Stimulated activated naive CD8-positive, alpha-beta T cell treated with anti-CD3 and anti-CD28 coated beads, Interleukin-15, amount 100 ng/mL, for 72 hours (primary cell): ENCODE results near the gene DNAAF8.

Experiments
- ATAC-seq: fragments of 150-1000 bp; cut with Tn5 transposase; 2 replicates; pipeline ENCODE4 v1.10.0; 2021; ENCODE audit warnings: mild to moderate bottlenecking, moderate library complexity
- DNase-seq, 2 donors: peaks; one replicate each; pipeline ENCODE4 v3.0.0; 2021 to 2022
- H3K27ac Mint-ChIP-seq, 2 donors: one replicate each; pipeline ENCODE4 v1.8.0; 2022; ENCODE audit warnings: mild to moderate bottlenecking in 2 of 2, mixed read lengths in 2 of 2, moderate library complexity in 2 of 2
- H3K27me3 Mint-ChIP-seq: one replicate; pipeline ENCODE4 v1.8.0; 2022; ENCODE audit warnings: mixed read lengths
- H3K4me1 Mint-ChIP-seq: one replicate; pipeline ENCODE4 v1.8.0; 2022; ENCODE audit warnings: mild to moderate bottlenecking, mixed read lengths
- H3K4me3 Mint-ChIP-seq, 2 donors: one replicate each; pipeline ENCODE4 v1.8.0; 2022; ENCODE audit warnings: mild to moderate bottlenecking in 2 of 2, mixed read lengths in 2 of 2, moderate library complexity in 1 of 2
- H3K9me3 Mint-ChIP-seq, 2 donors: one replicate each; pipeline ENCODE4 v1.8.0; 2022; ENCODE audit warnings: mixed read lengths in 2 of 2

DNAAF8 gene

DNA sequence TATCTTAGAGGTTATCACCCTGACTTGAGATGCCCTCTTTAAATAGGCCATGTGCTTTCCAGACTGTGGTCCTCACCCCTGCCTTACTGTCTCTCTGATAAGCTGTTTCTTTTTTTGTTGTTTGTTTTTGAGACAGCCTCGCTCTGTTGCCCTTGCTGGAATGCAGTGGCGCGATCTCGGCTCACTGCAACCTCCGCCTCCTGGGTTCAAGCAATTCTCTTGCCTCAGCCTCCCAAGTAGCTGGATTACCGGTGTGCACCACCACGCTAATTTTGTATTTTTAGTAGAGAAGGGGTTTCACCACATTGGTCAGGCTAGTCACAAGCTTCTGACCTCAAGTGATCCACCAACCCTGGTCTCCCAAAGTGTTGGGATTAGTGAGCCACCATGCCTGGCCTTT lies 54.6 kb downstream of the DNAAF8 start:
- no peaks in the 10 kb centered on the region for H3K27me3 Mint-ChIP-seq
- no peak for ATAC-seq

DNA sequence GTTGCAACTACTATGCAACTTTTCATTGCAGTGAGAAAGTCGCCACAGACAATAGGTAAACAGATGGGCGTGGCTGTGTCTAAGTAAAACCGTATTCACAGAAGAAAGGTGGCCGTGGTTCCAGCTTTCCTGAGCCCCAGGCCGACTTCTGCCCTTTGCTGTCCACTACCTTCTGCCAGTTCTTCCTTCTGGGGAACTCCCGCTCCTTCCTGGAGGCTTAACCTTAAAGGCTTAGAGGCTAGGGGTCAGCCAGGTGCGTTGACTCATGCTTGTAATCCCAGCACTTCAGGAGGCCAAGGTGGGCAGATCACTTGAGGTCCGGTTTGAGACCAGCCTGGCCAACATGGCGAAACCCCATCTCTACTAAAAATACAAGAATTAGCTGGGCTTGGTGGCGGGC lies 55.9 kb downstream of the DNAAF8 start:
- Mint-ChIP-seq H3K27ac (no peak overlapping the region), H3K4me1 (peaks cover 6% of the 10 kb centered on the region), H3K27me3 (no peaks in the 10 kb centered on the region), H3K9me3 (no peaks in the 10 kb centered on the region), H3K4me3 (no peak overlapping the region)
- no peak for ATAC-seq
- DNase-seq = no peak

More for the DNA sequence above, 54.6 kb downstream of the DNAAF8 start:
- peaks cover 6% of the 10 kb centered on the region for H3K4me1 Mint-ChIP-seq
- no peak overlapping the region for H3K27ac Mint-ChIP-seq
- DNase-seq = no peak
- H3K9me3 Mint-ChIP-seq = no peaks in the 10 kb centered on the region
- H3K4me3 Mint-ChIP-seq = no peak overlapping the region

DNA sequence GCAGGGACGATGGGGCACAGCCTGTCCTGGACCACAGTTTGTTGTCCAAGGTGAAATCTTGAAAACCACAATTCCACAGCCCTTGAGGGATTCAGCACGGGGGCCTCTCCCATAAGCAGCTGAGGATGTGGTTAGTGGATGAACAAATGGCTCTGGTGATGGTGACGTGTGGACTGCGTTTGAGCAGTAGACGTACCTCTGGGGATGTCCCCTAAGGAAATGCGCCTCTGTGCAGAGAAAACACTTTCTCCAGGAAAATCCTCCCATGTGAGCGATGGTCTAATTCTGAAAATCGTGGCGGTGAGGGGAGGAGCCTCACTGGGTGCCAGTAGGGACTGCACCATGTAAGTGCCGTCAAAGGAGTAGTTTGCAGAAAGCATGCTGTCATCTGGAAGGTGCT lies 56.5 kb downstream of the DNAAF8 start:
- Mint-ChIP-seq H3K27me3 (no peaks in the 10 kb centered on the region), H3K4me1 (peaks cover 6% of the 10 kb centered on the region), H3K9me3 (no peaks in the 10 kb centered on the region), H3K4me3 (no peak overlapping the region), H3K27ac (no peak overlapping the region)
- DNase-seq (no peak), ATAC-seq (no peak)

DNA sequence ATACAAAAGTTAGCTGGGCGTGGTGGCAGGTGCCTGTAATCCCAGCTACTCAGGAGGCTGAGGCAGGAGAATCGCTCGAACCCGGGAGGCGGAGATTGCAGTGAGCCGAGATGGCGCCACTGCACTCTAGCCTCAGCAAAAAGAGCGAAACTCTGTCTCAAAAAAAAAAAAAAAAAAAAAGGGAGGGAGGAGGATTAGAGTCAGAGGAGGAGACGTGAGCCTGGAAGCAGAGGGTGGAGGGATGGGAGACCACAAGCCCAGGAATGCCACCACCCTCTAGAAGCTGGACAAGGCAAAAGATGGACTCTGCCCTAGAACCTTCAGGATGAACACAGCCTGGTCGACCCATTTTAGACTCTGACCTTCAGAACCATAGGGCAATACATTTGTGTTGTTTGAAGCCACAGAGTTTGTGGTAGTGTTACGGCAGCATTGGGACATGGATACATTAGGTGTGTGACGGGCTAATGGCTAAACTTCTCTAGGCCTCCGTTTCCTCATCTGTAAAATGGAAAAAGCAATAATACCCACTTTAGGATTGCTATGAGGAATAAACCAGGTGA lies 58.7 kb downstream of the DNAAF8 start:
- H3K27me3 Mint-ChIP-seq = no peaks in the 10 kb centered on the region
- ATAC-seq (no peak), DNase-seq (no peak)
- H3K4me1 Mint-ChIP-seq = peaks cover 6% of the 10 kb centered on the region
- no peak overlapping the region for H3K27ac Mint-ChIP-seq
- no peak overlapping the region for H3K4me3 Mint-ChIP-seq
- H3K9me3 Mint-ChIP-seq = no peaks in the 10 kb centered on the region

DNA sequence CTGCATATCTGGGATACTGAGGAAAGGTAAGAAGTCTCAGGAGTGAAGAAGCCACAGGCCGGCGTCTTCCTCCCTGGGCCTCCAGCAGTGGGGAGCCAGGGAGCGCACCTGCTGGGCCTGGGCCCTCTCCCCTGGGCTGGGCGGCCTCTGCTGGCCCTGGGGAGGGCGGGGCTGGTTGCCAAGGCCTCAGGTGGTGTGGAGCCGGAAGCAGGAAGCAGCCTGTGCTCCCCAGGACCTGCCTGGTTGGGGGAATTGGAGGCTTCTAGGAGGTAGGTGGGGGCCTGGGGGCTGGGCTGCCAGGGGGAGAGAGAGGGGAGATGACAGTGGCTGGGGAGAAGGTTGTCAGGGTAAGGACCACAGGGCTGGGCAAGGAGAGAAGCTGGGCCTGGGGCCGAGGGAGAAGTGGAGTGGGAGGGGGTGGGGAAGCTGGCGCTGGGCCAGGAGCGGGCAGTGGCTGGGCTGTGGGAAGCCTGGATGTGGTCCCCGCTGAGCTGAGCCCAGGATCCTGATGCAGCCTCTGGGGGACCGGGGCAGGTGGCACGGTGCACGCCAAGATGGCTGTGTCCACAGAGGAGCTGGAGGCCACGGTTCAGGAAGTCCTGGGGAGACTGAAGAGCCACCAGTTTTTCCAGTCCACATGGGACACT lies 61.0 kb downstream of the DNAAF8 start, which contains the start of gene SMIM22:
Gene SMIM22, plus strand, starts transcription at position 189 of the 647 bp plus-strand sequence. Its CDS starts 366 bp downstream, at position 555.
- H3K27me3 Mint-ChIP-seq = no peaks in the 10 kb centered on the region
- H3K4me1 Mint-ChIP-seq = peaks cover 6% of the 10 kb centered on the region
- H3K9me3 Mint-ChIP-seq = no peaks in the 10 kb centered on the region
- H3K4me3 Mint-ChIP-seq = no peak within 1 kb of the TSS
- DNase-seq (no peak), ATAC-seq (no peak)
- no peak within 1 kb of the TSS for H3K27ac Mint-ChIP-seq

DNA sequence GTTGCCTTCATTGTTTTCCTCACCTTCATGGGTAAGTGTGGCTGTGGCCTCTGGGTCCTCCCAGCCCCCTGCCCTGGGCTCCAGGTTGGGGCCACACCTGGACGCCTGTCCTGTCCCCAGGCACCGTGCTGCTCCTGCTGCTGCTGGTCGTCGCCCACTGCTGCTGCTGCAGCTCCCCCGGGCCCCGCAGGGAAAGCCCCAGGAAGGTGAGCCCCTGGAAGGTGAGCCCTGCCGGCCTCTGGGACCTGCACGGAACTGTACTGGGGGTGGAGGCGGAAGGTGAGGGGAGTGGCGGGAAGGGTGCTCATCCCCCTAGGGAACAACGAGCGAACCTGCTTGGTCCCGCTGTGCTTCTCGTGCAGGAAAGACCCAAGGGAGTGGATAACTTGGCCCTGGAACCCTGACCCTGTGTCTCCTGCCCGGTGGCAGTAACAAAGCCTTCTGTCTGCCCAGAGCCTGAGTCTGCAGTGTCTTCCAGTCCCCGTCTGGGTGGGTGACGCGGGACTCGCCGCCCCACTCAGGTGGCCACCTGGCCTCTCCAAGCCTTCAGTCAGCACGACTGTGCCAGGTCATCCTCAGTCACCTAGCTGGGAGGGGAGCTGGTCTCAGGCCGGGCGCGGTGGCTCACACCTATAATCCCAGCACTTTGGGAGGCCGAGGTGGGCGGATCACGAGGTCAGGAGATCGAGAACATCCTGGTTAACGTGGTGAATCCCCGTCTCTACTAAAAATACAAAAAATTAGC lies 61.7 kb downstream of the DNAAF8 start:
- H3K4me3 Mint-ChIP-seq = no peak overlapping the region
- no peak for DNase-seq
- H3K9me3 Mint-ChIP-seq = no peaks in the 10 kb centered on the region
- no peak for ATAC-seq
- peaks cover 2% of the 10 kb centered on the region for H3K4me1 Mint-ChIP-seq
- H3K27ac Mint-ChIP-seq = no peak overlapping the region
- no peaks in the 10 kb centered on the region for H3K27me3 Mint-ChIP-seq

DNA sequence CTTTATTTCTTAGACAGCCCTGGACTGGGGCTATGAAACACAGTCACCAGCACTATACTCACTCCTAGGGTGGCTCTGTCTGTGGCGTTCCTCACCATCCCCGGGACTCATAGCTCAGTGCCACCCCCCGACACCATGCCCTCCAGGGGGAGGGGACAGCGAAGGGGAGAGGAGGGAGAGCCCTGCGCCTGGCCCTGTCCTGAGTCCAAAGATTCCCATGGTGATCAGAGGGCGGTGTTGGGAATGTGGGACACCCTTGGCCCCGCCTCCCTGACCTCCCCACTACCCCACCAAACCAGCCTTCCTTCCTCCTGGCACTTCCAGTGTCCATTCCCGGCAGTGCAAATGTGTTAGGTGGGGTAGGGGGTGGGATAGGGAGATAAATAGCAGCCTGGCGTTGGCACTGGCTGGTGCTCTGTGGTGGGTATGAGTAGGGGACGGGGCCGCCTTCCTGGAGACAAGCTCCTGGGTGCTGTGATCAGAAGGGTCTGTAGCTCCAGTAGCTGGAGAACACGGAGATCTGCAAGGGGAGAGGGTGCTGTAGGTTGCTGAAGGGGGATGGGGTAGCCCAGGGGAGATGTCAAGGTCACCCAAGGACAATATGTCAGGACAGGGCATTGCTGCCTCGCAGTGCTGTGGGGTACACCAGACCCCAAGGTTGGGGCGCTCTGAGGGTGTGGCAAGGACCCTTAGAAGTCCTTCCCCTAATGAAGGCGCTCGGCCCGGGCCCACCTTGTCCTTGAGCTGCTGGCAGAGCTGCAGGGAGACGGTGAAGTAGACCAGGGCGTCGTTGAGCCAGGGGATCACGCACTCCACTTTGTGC lies 62.9 kb downstream of the DNAAF8 start:
- no peak overlapping the region for H3K27ac Mint-ChIP-seq
- ATAC-seq = no peak
- no peaks in the 10 kb centered on the region for H3K9me3 Mint-ChIP-seq
- peaks cover 12% of the 10 kb centered on the region for H3K4me1 Mint-ChIP-seq
- no peak overlapping the region for H3K4me3 Mint-ChIP-seq
- no peaks in the 10 kb centered on the region for H3K27me3 Mint-ChIP-seq
- no peak for DNase-seq

DNA sequence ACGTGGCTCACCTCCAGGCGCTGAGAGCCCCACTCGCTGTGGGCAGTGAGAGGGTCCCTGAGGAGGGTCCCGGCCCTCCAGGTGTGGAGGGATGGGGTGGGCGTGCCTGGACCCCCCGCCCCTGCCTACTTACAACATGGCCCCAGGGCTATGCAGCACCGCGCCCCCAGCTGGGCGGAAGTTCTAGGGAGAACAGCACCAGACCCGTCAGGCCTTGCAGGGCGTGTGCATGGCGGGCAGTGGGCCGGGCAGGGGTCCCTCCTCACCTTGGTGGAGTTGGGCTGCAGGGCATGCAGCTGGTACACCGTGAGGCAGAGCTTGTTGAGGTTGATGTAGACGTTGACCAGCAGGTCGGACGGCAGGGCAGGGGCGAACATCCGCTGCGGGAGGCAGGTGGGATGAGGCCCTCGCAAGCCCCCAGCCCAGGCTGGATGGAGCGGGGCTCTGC lies 63.5 kb downstream of the DNAAF8 start:
- ATAC-seq (no peak), DNase-seq (no peak)
- no peaks in the 10 kb centered on the region for H3K9me3 Mint-ChIP-seq
- no peak overlapping the region for H3K27ac Mint-ChIP-seq
- peaks cover 12% of the 10 kb centered on the region for H3K4me1 Mint-ChIP-seq
- no peaks in the 10 kb centered on the region for H3K27me3 Mint-ChIP-seq
- no peak overlapping the region for H3K4me3 Mint-ChIP-seq

DNA sequence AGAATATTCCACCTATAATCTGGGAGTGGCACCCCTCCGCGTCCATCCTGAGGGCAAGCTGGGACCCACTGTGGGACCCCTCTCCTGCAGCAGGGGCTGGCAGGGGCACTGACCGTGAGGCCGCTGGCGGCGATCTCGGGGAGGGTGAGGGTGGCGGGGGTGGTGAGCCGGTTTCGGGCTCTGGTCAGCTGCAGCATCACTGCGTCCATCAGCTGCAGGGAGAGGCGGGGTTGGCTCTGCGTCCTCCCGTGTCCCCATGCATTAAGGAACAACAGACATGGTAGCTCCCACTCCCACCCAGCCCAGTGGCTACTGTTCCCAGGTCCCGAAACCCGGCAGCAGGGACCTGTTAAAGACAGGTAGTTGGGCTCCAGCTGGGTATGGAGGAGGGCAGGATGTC lies 64.1 kb downstream of the DNAAF8 start:
- no peak for DNase-seq
- Mint-ChIP-seq H3K4me1 (peaks cover 18% of the 10 kb centered on the region), H3K9me3 (no peaks in the 10 kb centered on the region), H3K4me3 (no peak overlapping the region), H3K27me3 (no peaks in the 10 kb centered on the region), H3K27ac (no peak overlapping the region)
- no peak for ATAC-seq
